H1 (cell line): ENCODE results near the gene RBM34. TPM values are rescaled to one million over a fixed set of nuclear protein-coding genes. Genes with fewer than 3 reads are reported as not detected.

Source experiments
- CTCF ChIA-PET: fragments of 300-600 bp; sonication (Branson Sonifier 250); formaldehyde crosslinking; loops from one replicate; lab custom pipeline; 2021; ENCODE audit not compliant: partially characterized antibody; lab: Charles Lee
- POLR2A ChIA-PET: fragments of 300-600 bp; sonication (Branson Sonifier 250); formaldehyde crosslinking; loops from one replicate; lab custom pipeline; 2021; ENCODE audit warnings: inconsistent platforms; ENCODE audit not compliant: partially characterized antibody; lab: Charles Lee
- DNase-seq, 2 experiments: peaks; one replicate each; pipeline versions ENCODE4 v3.0.0 to v3.0.0-alpha.2; 2010 to 2022; ENCODE audit warnings: low spot score in 2 of 2, low read depth in 1 of 2, mixed read lengths in 1 of 2
- FAIRE-seq: peaks from 2 replicates; lab custom pipeline; 2011; peaks lifted over from hg19 to GRCh38; lab: Jason Lieb, UNC
- H2AFZ ChIP-seq: 2 replicates; pipeline ENCODE4 v1.8.1; 2012; ENCODE audit warnings: low read length, inconsistent platforms
- H2AK5ac ChIP-seq: 2 replicates; pipeline ENCODE4 v1.6.1; 2013; ENCODE audit warnings: low read depth, low read length
- H2BK120ac ChIP-seq: replicated peaks from 2 replicates; pipeline ENCODE3; 2013; ENCODE audit warnings: low read depth, low read length, inconsistent platforms
- H2BK12ac ChIP-seq: 2 replicates; pipeline ENCODE4 v1.6.1; 2013; ENCODE audit warnings: low read depth, low read length
- H2BK15ac ChIP-seq: 2 replicates; pipeline ENCODE4 v1.6.1; 2013; ENCODE audit warnings: low read length
- H2BK20ac ChIP-seq: 2 replicates; pipeline ENCODE4 v1.6.1; 2013; ENCODE audit warnings: low read length
- H2BK5ac ChIP-seq: 2 replicates; pipeline ENCODE4 v1.6.1; 2013; ENCODE audit warnings: low read depth, low read length
- H3K14ac ChIP-seq: 2 replicates; pipeline ENCODE4 v1.6.1; 2013; ENCODE audit warnings: inconsistent platforms; ENCODE audit not compliant: insufficient read length
- H3K18ac ChIP-seq: 2 replicates; pipeline ENCODE4 v1.6.1; 2013; ENCODE audit warnings: low read length; ENCODE audit errors: extremely low read depth
- H3K23ac ChIP-seq: 2 replicates; pipeline ENCODE4 v1.6.1; 2013; ENCODE audit warnings: inconsistent platforms; ENCODE audit not compliant: insufficient read length
- H3K23me2 ChIP-seq: 2 replicates; pipeline ENCODE4 v1.6.1; 2013; ENCODE audit warnings: low read depth, low read length
- H3K27ac ChIP-seq: 2 replicates; pipeline ENCODE4 v1.6.1; 2011; ENCODE audit warnings: low read depth, low read length, inconsistent platforms
- H3K27me3 ChIP-seq, 4 experiments: replicated peaks in 1 of 4; 1 replicate in 1 of 4; 2 replicates in 3 of 4; pipeline versions ENCODE4 v1.6.1 to v1.8.1; 2011 to 2013; ENCODE audit warnings: low read length in 3 of 4, mild to moderate bottlenecking in 3 of 4, inconsistent platforms in 2 of 4, mixed read lengths in 2 of 4, moderate library complexity in 1 of 4; ENCODE audit not compliant: control insufficient read depth in 3 of 4, insufficient read depth in 3 of 4; ENCODE audit errors: extremely low read depth in 1 of 4
- H3K36me3 ChIP-seq, 4 experiments: 2 replicates each; pipeline versions ENCODE4 v1.6.1 to v1.8.1; 2011 to 2013; ENCODE audit warnings: mild to moderate bottlenecking in 4 of 4, low read length in 3 of 4, moderate library complexity in 2 of 4, control low read depth in 1 of 4, inconsistent platforms in 1 of 4; ENCODE audit not compliant: insufficient read depth in 4 of 4, control insufficient read depth in 2 of 4
- H3K4ac ChIP-seq: replicated peaks from 2 replicates; pipeline ENCODE3; 2013; ENCODE audit warnings: low read length, low read depth, mixed read lengths, inconsistent platforms; ENCODE audit not compliant: insufficient read length
- H3K4me1 ChIP-seq, 4 experiments: replicated peaks in 1 of 4; 1 replicate in 1 of 4; 2 replicates in 3 of 4; pipeline versions ENCODE4 v1.6.1 to v1.8.1; 2011 to 2013; ENCODE audit warnings: low read length in 3 of 4, inconsistent platforms in 2 of 4, mixed read lengths in 1 of 4; ENCODE audit not compliant: insufficient read depth in 4 of 4, control insufficient read depth in 3 of 4
- H3K4me2 ChIP-seq, 2 experiments: 2 replicates each; pipeline versions ENCODE4 v1.6.1 to v1.8.1; 2011 to 2013; ENCODE audit warnings: low read depth in 2 of 2, low read length in 2 of 2, control low read depth in 1 of 2, inconsistent platforms in 1 of 2, mild to moderate bottlenecking in 1 of 2; ENCODE audit not compliant: insufficient read depth in 1 of 2
- H3K4me3 ChIP-seq, 4 experiments: fragments of 200-600, 300-600 bp in 1 of 4; sonication (generic), shearing (Covaris generic), sonication (Bioruptor Twin) in 1 of 4; 2 replicates each; pipeline versions ENCODE4 v1.5.1 to v1.8.1; 2011 to 2016; ENCODE audit warnings: low read length in 4 of 4, low read depth in 3 of 4, control low read depth in 2 of 4, inconsistent platforms in 2 of 4, mild to moderate bottlenecking in 2 of 4, mixed read lengths in 1 of 4, moderate library complexity in 1 of 4; ENCODE audit not compliant: insufficient read depth in 2 of 4; ENCODE audit errors: extremely low read depth in 1 of 4
- H3K56ac ChIP-seq: replicated peaks from 2 replicates; pipeline ENCODE3; 2013; ENCODE audit warnings: low read depth, mild to moderate bottlenecking, mixed read lengths, low read length, inconsistent platforms; ENCODE audit not compliant: insufficient read length
- H3K79me1 ChIP-seq: 2 replicates; pipeline ENCODE4 v1.6.1; 2013; ENCODE audit warnings: low read depth, low read length, control low read depth
- H3K79me2 ChIP-seq, 2 experiments: 2 replicates each; pipeline versions ENCODE4 v1.6.1 to v1.8.1; 2012 to 2013; ENCODE audit warnings: low read length in 2 of 2, mild to moderate bottlenecking in 2 of 2, inconsistent platforms in 1 of 2; ENCODE audit not compliant: insufficient read depth in 2 of 2, control insufficient read depth in 1 of 2
- H3K9ac ChIP-seq, 4 experiments: replicated peaks in 1 of 4; 1 replicate in 1 of 4; 2 replicates in 3 of 4; pipeline versions ENCODE4 v1.6.1 to v1.8.1; 2011 to 2013; ENCODE audit warnings: low read depth in 3 of 4, low read length in 3 of 4, control low read depth in 2 of 4, mild to moderate bottlenecking in 2 of 4, moderate library complexity in 2 of 4, inconsistent platforms in 1 of 4; ENCODE audit errors: extremely low read depth in 1 of 4
- H3K9me3 ChIP-seq, 2 experiments: 2 replicates each; pipeline versions ENCODE4 v1.6.1 to v1.8.1; 2012 to 2013; ENCODE audit warnings: mild to moderate bottlenecking in 2 of 2, moderate library complexity in 2 of 2, control low read depth in 1 of 2, inconsistent platforms in 1 of 2, low read depth in 1 of 2, low read length in 1 of 2, mixed read lengths in 1 of 2; ENCODE audit not compliant: insufficient read depth in 2 of 2
- H4K20me1 ChIP-seq, 2 experiments: replicated peaks in 1 of 2; 2 replicates each; pipeline versions ENCODE3 to v1.8.1; 2011 to 2013; ENCODE audit warnings: inconsistent platforms in 2 of 2, low read length in 2 of 2, mild to moderate bottlenecking in 1 of 2; ENCODE audit not compliant: insufficient read depth in 2 of 2, control insufficient read depth in 1 of 2
- H4K5ac ChIP-seq: 2 replicates; pipeline ENCODE4 v1.6.1; 2013; ENCODE audit warnings: low read length, low read depth, mixed read lengths, inconsistent platforms; ENCODE audit not compliant: insufficient read length
- H4K8ac ChIP-seq: 2 replicates; pipeline ENCODE4 v1.8.0; 2013; ENCODE audit warnings: mild to moderate bottlenecking, moderate library complexity, low read length, inconsistent platforms; ENCODE audit not compliant: insufficient read depth; ENCODE audit errors: extremely low read depth
- H4K91ac ChIP-seq: replicated peaks from 2 replicates; pipeline ENCODE3; 2013; ENCODE audit warnings: low read length, mixed read lengths, inconsistent platforms; ENCODE audit not compliant: insufficient read length
- CBX5 ChIP-seq: fragments of 300-800, 300-1000 bp; sonication (generic); IDR thresholded peaks from 2 replicates; pipeline ENCODE4 v1.7.1; 2016; ENCODE audit warnings: antibody characterized with exemption, low read length, low read depth
- CEBPB ChIP-seq: IDR thresholded peaks from 2 replicates; pipeline ENCODE4 v1.6.1; 2012; ENCODE audit warnings: low read depth, low read length
- CHD1 ChIP-seq: IDR thresholded peaks from 2 replicates; pipeline ENCODE4 v1.6.1; 2012; ENCODE audit warnings: low read depth, low read length, improper control_type of control experiment
- CHD2 ChIP-seq: IDR thresholded peaks from 2 replicates; pipeline ENCODE4 v1.6.1; 2012; ENCODE audit warnings: low read length, improper control_type of control experiment
- EP300 ChIP-seq, 2 experiments: IDR thresholded peaks; 1 replicate in 1 of 2; 2 replicates in 1 of 2; pipeline ENCODE4 v1.6.1; 2011 to 2012; ENCODE audit warnings: low read depth in 2 of 2, low read length in 2 of 2, mild to moderate bottlenecking in 2 of 2, borderline replicate concordance in 1 of 2, inconsistent platforms in 1 of 2, moderate library complexity in 1 of 2
- PHF8 ChIP-seq: fragments of 200-600 bp; sonication (generic); conservative IDR thresholded peaks from 2 replicates; pipeline ENCODE4 v1.7.1; 2012; ENCODE audit warnings: low read depth, mild to moderate bottlenecking, inconsistent platforms, low read length, moderate library complexity
- RAD21 ChIP-seq, 2 experiments: IDR thresholded peaks in 1 of 2; conservative IDR thresholded peaks in 1 of 2; 2 replicates each; pipeline ENCODE4 v1.6.1; 2011; ENCODE audit warnings: low read depth in 2 of 2, low read length in 2 of 2, improper control_type of control experiment in 1 of 2, inconsistent platforms in 1 of 2, mild to moderate bottlenecking in 1 of 2, moderate library complexity in 1 of 2
- RFX5 ChIP-seq: IDR thresholded peaks from 2 replicates; pipeline ENCODE4 v1.6.1; 2011; ENCODE audit warnings: low read depth, low read length, improper control_type of control experiment, borderline replicate concordance
- RNF2 ChIP-seq: fragments of 200-900, 300-1000 bp; sonication (generic); IDR thresholded peaks from 2 replicates; pipeline ENCODE4 v1.7.1; 2016; ENCODE audit warnings: borderline replicate concordance, low read depth, mild to moderate bottlenecking, antibody characterized with exemption, low read length; ENCODE audit not compliant: poor library complexity, severe bottlenecking; ENCODE audit errors: missing control alignments
- TAF7 ChIP-seq: optimal IDR thresholded peaks from 2 replicates; pipeline ENCODE3; 2011; ENCODE audit warnings: low read depth, mild to moderate bottlenecking, inconsistent platforms, low read length, moderate library complexity, borderline replicate concordance
- YY1 ChIP-seq: IDR thresholded peaks from 2 replicates; pipeline ENCODE4 v1.6.1; 2011; ENCODE audit warnings: low read depth, mild to moderate bottlenecking, low read length
- WGBS, 2 experiments: shearing (Covaris generic) in 1 of 2; methylation state at CpG; one replicate each; pipeline versions ENCODE4 v1.1.6 to v1.1.7; 2013 to 2015; ENCODE audit warnings: low lambda C conversion rate in 2 of 2, mixed read lengths in 2 of 2, inconsistent platforms in 1 of 2, low coverage in 1 of 2, missing lambda C conversion rate in 1 of 2; ENCODE audit not compliant: insufficient replicate concordance in 2 of 2, insufficient coverage in 1 of 2, insufficient read length in 1 of 2; ENCODE audit errors: extremely low coverage in 1 of 2, missing lambda C conversion rate in 1 of 2; 5-methylcytosine and 5-hydroxymethylcytosine counted together
- polyA plus RNA-seq, 7 experiments: library from polyadenylated mRNA; depleted of rRNA in 3 of 7; stranded (reverse) in 5 of 7; unstranded in 2 of 7; fragments of >200 nt in 5 of 7; fragments of 200-250 nt in 2 of 7; gene quantifications; 1 replicate in 5 of 7; 2 replicates in 1 of 7; 4 replicates in 1 of 7; pipeline versions ENCODE4 v1.2.1 to v1.2.3, GENCODE V29; 2011 to 2013; ENCODE audit warnings: missing spikeins in 2 of 7, mixed read lengths in 2 of 7
- total RNA-seq: library from RNA; stranded (reverse); fragmentation: NEBNext Ultra II Directional; extraction: Animal tissue kit (Norgen Biotek cat#: 25700); gene quantifications from 2 replicates; pipeline ENCODE4 v1.2.1, GENCODE V29; 2021
- TF ChIP-seq, protein P1 (sequence below): IDR thresholded peaks from 2 replicates; pipeline ENCODE4 v1.6.1; 2011; ENCODE audit warnings: low read length, improper control_type of control experiment

RBM34 gene
- total and polyA plus RNA-seq, 2 of the 8 experiments (the other 6 are each of a cell fraction or from before 2014, with no cell fraction given): 18.8 to 108 TPM

GRCh38 chr1:235158680-235159079 is 2.4 kb downstream of the RBM34 start:
- H4K5ac ChIP-seq: no peak overlapping the region
- no peak overlapping the region for H4K8ac ChIP-seq
- ChIA-PET CTCF (interaction anchor here (0.9 kb wide), 1 partner anchor 184 kb away, joined by 3 read pairs; no protein-coding TSS in a partner anchor), POLR2A (interaction anchor here (0.6 to 2.5 kb wide), 7 partner anchors 13 to 1464 kb away, joined by 3 to 14 read pairs (median 3); partner anchors contain the start of gene TOMM20)
- H2BK15ac ChIP-seq: no peak overlapping the region
- H3K4me1 ChIP-seq: peaks cover 0 to 4% (median 1%) of the 10 kb centered on the region in 4 experiments; a peak in 4 of 7 replicates
- H3K36me3 ChIP-seq: peaks cover 17 to 44% (median 37%) of the 10 kb centered on the region in 4 experiments
- H2AK5ac ChIP-seq: no peak overlapping the region
- no peak overlapping the region for H2AFZ ChIP-seq
- H2BK120ac ChIP-seq: no peak overlapping the region
- H4K20me1 ChIP-seq: peaks cover 0 to 4% of the 10 kb centered on the region in 2 experiments
- no peak overlapping the region for H3K4ac ChIP-seq
- no peak overlapping the region for H3K4me2 ChIP-seq
- no peak overlapping the region for H3K4me3 ChIP-seq
- H3K14ac ChIP-seq: no peak overlapping the region
- no peak overlapping the region for H4K91ac ChIP-seq
- H3K23ac ChIP-seq: no peak overlapping the region
- no peak overlapping the region for H3K27ac ChIP-seq
- no peak overlapping the region for H3K56ac ChIP-seq
- H3K9me3 ChIP-seq: no peaks in the 10 kb centered on the region
- no peak for DNase-seq
- H2BK12ac ChIP-seq: no peak overlapping the region
- H3K79me2 ChIP-seq: peaks cover 0 to 28% of the 10 kb centered on the region in 2 experiments; a peak in 2 of 4 replicates
- no peak overlapping the region for H3K9ac ChIP-seq
- H3K79me1 ChIP-seq: no peaks in the 10 kb centered on the region; the same call in 1 of the 2 replicates
- no peak overlapping the region for H2BK20ac ChIP-seq
- H3K18ac ChIP-seq: no peak overlapping the region
- no peak for FAIRE-seq
- H3K23me2 ChIP-seq: peaks cover 6% of the 10 kb centered on the region
- WGBS, 2 experiments: 89% methylated on average over 6 of the region's 6 CpGs; no CpG with 5 or more reads in 1 of the 2 experiments
- H2BK5ac ChIP-seq: no peak overlapping the region
- no peaks in the 10 kb centered on the region for H3K27me3 ChIP-seq
- TF ChIP-seq CHD2 (no peak), EP300 (IDR thresholded peaks at IDR 0.05; ENCODE audit: borderline replicate concordance in 1 of 2, low read depth in 2 of 2, low read length in 2 of 2) (no peak), CHD1 (no peak), PHF8 (no peak), RNF2 (no peak), CEBPB (no peak), RFX5 (no peak), YY1 (no peak), CBX5 (no peak), TAF7 (no peak), RAD21 (IDR thresholded peaks at IDR 0.05 in 1 of 2, conservative IDR thresholded peaks at IDR 0.05 in 1 of 2; ENCODE audit: low read depth in 2 of 2, low read length in 2 of 2) (no peak)
- TF ChIP-seq, protein P1, sequence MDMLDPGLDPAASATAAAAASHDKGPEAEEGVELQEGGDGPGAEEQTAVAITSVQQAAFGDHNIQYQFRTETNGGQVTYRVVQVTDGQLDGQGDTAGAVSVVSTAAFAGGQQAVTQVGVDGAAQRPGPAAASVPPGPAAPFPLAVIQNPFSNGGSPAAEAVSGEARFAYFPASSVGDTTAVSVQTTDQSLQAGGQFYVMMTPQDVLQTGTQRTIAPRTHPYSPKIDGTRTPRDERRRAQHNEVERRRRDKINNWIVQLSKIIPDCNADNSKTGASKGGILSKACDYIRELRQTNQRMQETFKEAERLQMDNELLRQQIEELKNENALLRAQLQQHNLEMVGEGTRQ: no peak
